T-helper 2 cell treated with Interferon-gamma antibody and Interleukin-4, amounts not matched to agents 100 ng/mL and 5 ng/mL, for 36 hours (primary cell): Measurements from ENCODE around the gene TRPM3. TPM values are rescaled to one million over a fixed set of nuclear protein-coding genes. Genes with fewer than 3 reads are reported as not detected.

ENCODE experiments used
- intact Hi-C: fragments of 100-400 bp; cut with micrococcal nuclease; formaldehyde crosslinking; loops from one replicate; pipeline ENCODE4 v1.15.1; 2023
- total RNA-seq: library from RNA; stranded (reverse); gene quantifications from 2 replicates; pipeline ENCODE4 v1.2.3, GENCODE V29; 2022

The TRPM3 gene
- total RNA-seq, 1 donor from 2014 or later: not detected

DNA sequence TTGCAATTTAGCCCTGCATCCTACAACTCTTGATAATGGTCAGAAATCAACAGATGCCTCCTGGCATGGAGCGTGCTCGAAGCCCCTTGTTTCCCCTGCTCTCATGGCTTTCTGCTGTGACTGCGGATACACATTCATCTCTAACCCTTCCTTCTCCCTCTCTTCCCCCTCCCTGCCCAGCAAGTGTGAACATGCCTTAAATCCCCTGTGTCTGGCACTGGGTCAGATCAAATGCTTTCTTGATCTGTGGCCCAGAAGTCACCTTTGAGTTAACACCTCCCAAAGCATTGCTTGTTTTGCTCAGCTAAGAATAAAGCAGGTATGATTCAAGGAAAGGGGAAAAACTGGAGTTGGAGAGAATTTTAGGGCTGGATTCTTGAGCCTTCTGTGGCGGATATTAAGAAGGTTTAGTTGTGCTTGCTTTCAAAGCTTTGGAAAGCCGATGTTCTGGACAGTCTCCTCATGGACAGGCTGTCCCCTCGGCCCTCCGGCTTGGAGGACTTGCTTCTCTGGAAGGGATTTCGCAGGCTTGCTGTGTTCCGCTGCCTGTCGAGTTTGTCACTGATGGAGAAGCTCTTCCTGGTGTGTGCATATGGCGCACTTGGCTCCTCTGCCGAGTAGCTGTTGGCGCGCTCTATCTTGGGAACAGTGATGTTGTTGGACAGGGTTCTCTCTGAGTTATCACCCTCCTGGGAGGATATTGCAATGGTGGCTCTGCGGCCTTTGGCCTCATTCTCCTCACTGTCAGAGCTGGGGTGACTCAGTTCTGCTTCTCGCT, 585.7 kb downstream of the TRPM3 start:
- intact Hi-C loops: no loop called here

DNA sequence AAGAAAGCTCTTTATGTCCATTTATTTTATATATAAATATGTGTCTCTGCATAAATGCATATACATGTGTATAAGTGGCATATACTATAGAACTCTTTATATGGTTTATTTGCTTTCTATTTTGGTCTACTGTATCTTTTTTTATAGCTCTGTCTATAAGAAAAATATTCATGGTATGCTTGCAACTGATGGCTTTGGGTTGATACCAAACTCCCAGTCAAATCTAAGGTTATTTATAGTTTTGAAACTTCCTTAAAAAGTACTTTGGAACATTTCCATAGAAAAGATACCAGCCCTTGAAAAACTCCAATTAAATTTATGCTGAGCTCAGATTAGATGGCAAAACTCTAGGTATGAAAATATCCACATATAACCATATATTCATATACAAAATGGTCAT, 587.0 kb downstream of the TRPM3 start:
- intact Hi-C loops: no loop called here

DNA sequence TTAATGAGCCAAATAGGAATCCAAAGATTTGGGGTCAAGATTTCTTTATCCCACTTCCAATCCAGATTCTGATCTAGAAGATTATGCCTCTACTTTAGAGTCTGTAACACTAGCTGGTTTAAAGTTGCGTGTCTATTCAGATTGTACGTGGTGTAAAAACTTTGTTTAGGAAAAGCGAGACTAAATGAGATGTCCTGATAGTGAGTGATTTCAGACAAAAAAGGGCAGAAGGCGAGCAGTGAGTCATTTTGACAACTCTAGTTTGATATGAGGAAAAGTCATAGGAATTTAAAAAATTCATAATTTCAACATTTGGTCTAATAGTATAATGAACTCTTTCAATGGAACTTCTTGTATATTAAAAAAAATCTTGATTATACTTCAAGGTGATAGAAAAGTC, 587.4 kb downstream of the TRPM3 start:
- intact Hi-C loops: no loop called here

DNA sequence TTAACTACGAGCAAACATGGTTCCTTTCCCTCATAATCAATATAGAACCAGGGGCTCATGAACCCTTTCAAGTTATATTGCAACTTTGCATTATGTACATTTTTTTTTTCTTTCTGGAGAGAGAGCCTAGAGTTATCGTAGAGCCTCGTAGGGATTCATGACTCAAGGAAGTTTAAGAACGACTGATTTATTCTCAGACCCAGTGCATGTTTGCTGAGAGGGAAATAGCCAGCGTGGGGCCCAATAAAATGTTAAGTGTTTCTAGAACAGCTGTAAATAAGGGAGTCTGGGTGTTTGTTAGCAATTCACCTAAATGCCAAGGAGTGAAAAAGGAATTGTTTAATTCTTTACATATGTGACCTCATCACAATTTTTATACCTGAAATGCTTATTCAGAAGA, 587.9 kb downstream of the TRPM3 start:
- intact Hi-C loops: no loop called here

DNA sequence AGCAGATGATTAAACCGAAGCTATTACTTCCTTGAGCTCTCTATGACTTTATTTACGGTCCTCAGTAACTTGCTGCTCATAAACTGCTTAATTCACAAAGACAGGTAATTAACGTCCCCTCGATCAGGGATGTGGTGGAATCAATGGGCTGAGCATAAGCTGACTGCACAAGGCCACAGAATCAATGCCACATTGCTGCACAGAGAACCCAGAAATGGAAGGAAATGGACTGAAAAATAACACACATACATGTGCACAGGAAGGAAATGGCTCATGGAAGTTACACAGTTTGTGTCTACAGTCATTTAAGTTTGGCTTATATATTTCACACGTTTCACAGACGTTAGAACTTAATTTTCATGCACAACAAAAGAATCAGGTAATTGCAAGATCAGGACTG, 588.7 kb downstream of the TRPM3 start:
- intact Hi-C loops: no loop called here

- intact Hi-C loops: no loop called here
Observed at GRCh38 chr9:70531311-70531710, 590.1 kb downstream of the TRPM3 start.

DNA sequence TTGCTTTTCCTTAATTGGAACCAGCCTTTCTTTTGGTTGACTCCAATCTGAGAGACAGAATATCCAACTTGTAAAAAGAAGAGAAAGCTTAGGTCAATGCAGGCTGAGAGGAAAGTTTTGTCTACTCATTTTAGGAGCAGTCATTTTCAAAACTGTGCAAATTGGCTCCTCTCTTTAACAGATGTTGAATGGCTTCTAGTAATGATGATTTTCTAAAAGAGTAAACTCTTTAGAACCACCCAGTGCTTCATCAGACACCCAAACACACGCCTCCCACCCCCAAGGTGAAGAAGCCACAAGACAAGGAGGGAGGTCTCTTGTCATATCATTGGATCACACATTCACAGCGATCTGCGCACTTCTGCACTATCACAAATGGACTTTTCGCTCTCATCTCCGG, 590.7 kb downstream of the TRPM3 start:
- intact Hi-C loops: no loop called here

GRCh38 chr9:70529833-70530232, 591.6 kb downstream of the TRPM3 start:
- intact Hi-C loops: loop anchor here (10.0 kb wide), 1 partner anchor 75 kb away; no protein-coding TSS in a partner anchor

GRCh38 chr9:70529377-70529776, 592.0 kb downstream of the TRPM3 start:
- intact Hi-C loops: loop anchor here (10.0 kb wide), 1 partner anchor 75 kb away; no protein-coding TSS in a partner anchor

GRCh38 chr9:70526902-70527301, 594.5 kb downstream of the TRPM3 start:
- intact Hi-C loops: loop anchor here (10.0 kb wide), 1 partner anchor 78 kb away; no protein-coding TSS in a partner anchor

DNA sequence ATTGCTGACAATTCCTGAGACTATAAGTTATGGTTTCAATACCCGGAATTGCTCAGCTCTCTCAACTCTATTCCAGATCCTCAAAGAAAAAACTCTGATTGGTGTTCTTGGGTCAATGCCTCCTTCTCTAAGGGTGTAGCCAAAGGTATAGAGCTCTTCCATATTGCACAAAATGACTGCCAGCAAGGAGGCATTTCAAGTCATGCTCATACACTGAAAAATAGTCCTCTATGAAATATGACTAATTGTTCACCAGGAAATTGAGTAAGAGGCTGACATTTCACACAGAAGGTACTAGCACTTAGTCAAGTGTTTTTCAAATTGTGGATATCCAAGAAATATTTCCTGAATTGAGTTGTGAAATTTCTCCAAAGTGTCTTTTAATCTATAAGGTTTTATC, 595.9 kb downstream of the TRPM3 start:
- intact Hi-C loops: loop anchor here (10.0 kb wide), 1 partner anchor 79 kb away; no protein-coding TSS in a partner anchor

DNA sequence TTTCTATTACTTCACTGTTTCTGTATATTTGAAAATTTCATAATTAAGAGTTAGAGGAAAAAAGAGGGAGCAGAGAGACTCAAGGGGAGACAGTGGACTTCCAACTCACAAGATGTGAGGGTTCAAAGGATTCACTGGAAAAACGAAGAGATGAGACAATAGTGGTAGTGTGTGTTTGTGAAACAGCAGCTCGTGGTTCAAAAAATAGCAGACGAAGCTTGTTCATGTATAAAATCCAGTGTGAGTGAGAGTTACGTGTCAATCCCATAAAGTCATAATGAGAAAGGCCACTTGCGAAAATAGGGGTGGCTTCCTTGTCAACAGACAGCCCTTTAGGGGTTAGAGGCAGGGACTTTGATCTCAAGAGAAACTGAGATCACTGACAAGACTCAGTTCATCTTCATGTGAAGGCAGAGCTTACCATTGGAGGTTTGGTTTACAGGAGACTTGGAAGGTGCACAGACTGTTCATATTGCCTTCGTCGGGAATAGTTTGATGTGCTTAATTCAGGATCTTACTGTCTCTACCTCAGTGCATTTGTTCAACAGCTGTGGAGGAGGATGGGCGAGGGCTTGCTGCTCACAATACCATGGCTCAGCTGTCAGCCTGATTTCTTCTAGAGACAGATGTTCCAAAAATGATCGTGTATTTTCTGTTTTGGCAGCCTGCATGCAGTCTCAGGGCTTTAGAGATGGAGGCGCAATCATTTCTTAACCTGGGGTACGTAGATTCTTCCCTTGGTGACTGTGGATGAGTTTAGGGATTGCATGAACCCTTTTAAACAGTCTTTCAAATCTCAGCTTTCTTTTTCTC, 601.3 kb downstream of the TRPM3 start:
- intact Hi-C loops: loop anchor here (5.0 to 10.0 kb wide), 2 partner anchors 42 to 85 kb away; no protein-coding TSS in a partner anchor

DNA sequence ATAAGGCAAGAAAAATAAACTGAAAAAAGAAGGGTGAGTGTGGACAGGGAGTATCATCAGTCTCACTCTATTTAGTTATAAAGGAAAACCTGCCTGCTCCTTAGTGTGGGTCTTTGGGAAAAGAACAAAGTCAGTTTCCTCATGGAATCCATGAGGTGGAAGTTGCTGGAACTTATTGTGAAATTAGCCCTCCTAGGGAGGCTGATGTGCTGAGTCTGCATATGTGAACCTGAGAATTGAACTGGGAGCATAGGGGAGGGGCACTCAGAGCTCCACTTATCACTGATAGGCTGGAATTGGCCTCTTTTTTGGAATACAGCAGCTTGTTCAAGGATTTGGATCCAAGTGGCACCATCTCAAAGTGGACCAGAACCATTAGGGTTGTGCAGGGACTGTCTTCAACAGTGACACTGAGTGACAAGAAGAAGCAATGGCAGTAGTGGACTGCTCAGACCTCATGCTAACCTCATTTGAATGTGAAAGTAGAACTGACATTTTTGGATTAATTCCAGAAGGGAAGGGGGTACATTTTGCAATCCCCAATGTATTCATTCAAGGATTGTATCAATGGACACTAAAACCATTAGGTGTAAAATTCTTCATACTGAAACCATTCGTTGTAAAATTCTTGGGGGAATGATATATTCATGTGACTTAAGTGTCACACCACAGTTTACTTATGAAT, 603.4 kb downstream of the TRPM3 start:
- intact Hi-C loops: no loop called here

- intact Hi-C loops: no loop called here
Observed at GRCh38 chr9:70514273-70514672, 607.1 kb downstream of the TRPM3 start.

DNA sequence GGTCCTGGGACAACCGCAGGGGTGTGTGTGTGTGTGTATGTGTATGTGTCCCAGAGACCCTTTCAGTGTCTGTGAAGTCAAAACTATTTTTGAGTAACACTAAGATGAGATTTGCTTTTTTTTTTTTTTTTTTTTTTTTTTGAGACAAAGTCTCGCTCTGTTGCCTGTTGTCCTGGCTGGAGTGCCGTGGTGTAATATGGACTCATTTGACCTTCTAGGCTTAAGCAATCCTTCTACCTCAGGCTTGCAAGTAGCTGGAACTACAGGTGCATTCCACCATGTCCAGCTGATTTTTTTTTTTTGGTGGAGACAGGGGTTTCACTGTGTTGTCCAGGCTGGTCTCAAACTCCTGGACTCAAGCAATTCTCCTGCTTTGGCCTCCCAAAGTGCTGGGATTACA, 609.6 kb downstream of the TRPM3 start:
- intact Hi-C loops: no loop called here

DNA sequence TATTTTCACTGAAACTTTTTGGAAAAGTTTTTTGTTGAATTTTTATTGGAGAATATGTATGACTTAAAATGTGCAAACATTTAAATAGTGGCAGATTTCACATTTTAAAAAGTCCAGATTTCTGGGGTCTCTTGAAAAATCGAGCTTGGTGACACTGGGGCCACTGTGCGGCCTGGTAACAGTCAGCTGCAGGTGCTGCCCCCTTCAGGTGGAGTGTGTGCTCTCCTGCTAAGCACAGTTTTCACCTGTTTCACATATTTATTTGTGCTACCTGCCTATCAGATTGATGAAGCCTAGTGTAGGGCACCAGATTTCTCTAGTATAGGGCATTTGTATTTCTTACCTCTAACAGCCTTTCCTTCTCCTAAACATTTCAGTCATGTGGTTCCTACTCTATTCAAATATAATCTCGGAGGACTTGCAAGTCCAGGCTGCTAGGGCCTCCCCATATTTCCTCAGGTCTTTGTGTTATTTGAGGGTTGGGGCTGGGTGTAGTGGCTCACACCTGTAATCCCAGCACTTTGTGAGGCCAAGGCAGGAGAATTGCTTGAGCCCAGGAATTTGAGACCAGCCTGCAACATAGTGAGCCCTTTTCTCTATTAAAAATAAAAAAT, 611.2 kb downstream of the TRPM3 start:
- intact Hi-C loops: no loop called here

DNA sequence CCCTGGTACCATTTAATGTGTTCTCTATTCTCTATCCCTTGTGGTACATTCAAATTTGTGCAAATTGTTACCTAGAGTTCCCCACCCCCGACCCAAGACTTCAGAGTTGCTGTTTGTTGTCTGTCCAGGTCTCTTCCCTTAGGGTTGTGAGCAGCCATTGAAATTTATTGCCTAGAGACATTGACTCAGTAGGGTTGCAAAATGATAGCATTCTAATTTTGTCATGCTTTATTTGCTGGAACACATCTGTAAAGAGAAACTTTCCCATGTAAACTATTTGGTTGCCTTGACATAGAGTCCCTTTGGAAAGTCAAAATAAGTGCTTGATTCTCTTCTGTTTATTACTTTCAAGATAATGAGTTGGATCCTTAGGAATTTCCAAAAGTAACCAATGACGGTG, 615.3 kb downstream of the TRPM3 start:
- intact Hi-C loops: no loop called here

DNA sequence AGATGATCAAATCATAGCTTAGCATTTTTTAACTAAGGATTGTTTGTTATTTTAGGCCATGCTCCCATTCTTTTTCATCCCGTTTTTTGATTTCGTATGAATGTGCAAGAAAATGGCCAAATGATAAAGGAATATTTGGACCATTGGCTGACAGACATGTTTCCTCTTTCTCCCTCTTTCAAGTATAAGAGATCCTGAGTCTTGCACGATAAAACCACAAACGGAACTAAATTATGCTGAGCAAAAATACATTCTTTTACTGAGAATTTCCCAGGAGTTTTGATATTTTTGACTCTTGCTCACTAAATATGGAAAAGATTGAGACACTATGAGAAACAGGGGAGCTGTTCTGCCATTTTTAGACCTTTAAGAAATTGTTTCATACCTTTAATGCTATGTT, 616.6 kb downstream of the TRPM3 start:
- intact Hi-C loops: no loop called here

DNA sequence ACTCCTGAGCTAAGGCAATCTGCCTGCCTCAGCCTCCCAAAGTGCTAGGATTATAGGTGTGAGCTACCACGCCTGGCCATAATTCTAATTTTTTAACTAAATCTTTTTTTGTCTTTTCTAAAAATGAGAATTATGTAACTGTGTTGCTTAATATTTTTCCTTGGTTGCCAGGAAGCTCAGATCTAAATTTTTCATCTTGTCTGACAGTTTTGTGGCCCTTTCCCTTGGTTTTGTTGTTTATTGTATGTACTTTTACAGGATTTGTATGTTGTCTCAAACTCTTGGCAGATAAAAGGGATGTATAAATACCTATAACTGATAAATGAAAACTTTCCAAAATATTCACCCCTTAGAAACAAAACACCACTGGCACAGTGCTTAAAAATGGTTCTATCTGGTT, 618.7 kb downstream of the TRPM3 start:
- intact Hi-C loops: no loop called here

DNA sequence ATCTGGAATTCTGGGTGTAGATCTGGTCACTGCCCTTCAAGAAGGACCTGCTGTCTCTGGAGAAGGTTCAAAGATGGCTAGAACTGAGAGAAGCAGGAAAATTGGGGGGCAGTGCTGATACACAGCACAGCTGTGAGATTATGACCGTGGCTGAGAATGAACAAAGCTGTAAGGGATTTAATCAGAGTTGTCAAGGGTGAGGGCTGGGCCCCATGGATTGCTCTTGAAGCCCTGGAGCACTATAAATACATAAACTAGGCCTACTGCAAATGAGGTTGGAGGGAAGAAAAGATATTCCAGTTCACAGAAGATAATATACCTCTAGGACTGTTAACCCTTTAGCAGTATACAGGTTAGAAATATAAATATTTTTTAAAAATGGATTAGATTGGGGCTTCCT, 620.6 kb downstream of the TRPM3 start:
- intact Hi-C loops: no loop called here

DNA sequence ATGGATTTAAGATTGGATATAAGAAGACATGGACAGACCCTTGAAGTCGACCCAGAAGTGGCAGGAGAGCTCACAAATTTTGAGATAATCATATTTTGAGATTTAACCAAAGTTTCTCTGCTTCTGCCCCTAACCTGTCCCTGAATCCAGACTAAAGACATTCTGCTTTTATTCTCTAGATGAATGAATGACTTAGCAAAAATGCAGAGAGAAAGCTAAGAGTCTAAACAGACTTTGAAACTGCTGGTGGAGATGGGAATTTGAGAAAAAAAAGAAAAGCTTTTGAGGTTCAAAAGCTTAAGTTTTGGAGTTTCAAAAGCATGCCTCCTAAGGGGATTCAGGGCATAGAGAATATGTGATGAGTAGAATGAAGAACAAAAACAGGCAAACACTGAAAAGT, 621.8 kb downstream of the TRPM3 start:
- intact Hi-C loops: no loop called here
